Calu3 (cell line): Measurements from ENCODE around the gene CCL8. TPM values are rescaled to one million over a fixed set of nuclear protein-coding genes. Genes with fewer than 3 reads are reported as not detected.

Experiments used
- BruUV-seq: library from RNA; stranded (reverse); fragments of 400-500 nt; replicated peaks from 2 replicates; lab custom pipeline; 2021; lab: Mats Ljungman, UMichigan
- CTCF ChIA-PET: fragments of 300-600 bp; sonication (Branson Sonifier 250); formaldehyde crosslinking; loops from one replicate; lab custom pipeline; 2022; ENCODE audit warnings: antibody characterized with exemption; lab: Charles Lee
- DNase-seq: peaks from one replicate; pipeline ENCODE4 v3.0.0; 2022
- H3K27ac Mint-ChIP-seq: one replicate; pipeline ENCODE4 v1.8.0; 2022; ENCODE audit warnings: mixed read lengths; ENCODE audit not compliant: unreplicated experiment
- H3K27me3 Mint-ChIP-seq: one replicate; pipeline ENCODE4 v1.8.0; 2022; ENCODE audit warnings: mixed read lengths; ENCODE audit not compliant: unreplicated experiment
- H3K36me3 Mint-ChIP-seq: one replicate; pipeline ENCODE4 v1.8.0; 2022; ENCODE audit warnings: mild to moderate bottlenecking, moderate library complexity, mixed read lengths; ENCODE audit not compliant: insufficient read depth, unreplicated experiment
- H3K4me1 Mint-ChIP-seq: one replicate; pipeline ENCODE4 v1.8.0; 2022; ENCODE audit warnings: mild to moderate bottlenecking, low read depth, mixed read lengths; ENCODE audit not compliant: unreplicated experiment
- H3K4me3 Mint-ChIP-seq: one replicate; pipeline ENCODE4 v1.8.0; 2022; ENCODE audit warnings: mild to moderate bottlenecking, low read depth, moderate library complexity, mixed read lengths; ENCODE audit not compliant: unreplicated experiment
- H3K9me3 Mint-ChIP-seq: one replicate; pipeline ENCODE4 v1.8.0; 2022; ENCODE audit warnings: low read depth, mixed read lengths; ENCODE audit not compliant: unreplicated experiment
- CTCF ChIP-seq: fragments of 200-600 bp; IDR thresholded peaks from one replicate; pipeline ENCODE4 v1.8.0; 2022; ENCODE audit warnings: antibody characterized with exemption; ENCODE audit not compliant: unreplicated experiment
- intact Hi-C: fragments of 100-400 bp; cut with micrococcal nuclease; formaldehyde crosslinking; loops from one replicate; pipeline ENCODE4 v1.10.0; 2022; ENCODE audit not compliant: unreplicated experiment
- total RNA-seq: library from RNA; stranded (reverse); gene quantifications from 2 replicates; pipeline ENCODE4 v1.2.3, GENCODE V29; 2022

CCL8 gene
- total RNA-seq, 1 experiment from 2014 or later: not detected

DNA sequence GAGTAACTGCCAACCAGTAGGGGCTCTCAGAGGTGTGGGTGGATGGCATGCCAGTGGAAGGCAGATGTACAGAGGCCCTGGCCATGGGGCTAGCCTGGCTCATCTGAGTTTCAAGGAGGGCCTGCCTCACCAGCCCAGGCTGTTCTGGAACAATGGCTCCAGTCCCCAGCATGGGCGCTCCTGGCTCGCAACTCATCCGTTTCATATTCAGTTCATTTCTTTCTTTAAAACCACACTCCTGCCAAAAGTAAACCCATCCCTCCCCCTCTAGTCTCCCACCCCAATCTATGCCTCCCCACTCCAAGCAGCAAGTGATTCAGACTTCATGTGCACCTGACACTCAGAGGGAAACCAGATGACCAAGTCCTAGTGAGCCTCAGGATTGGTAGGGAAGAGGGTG is 39.4 kb downstream of the CCL8 start:
- TF ChIP-seq CTCF: no peak
- no peaks in the 10 kb centered on the region for H3K9me3 Mint-ChIP-seq
- no peak for DNase-seq
- H3K36me3 Mint-ChIP-seq: no peaks in the 10 kb centered on the region
- H3K27ac Mint-ChIP-seq: no peak overlapping the region
- BruUV-seq: no TSS peak
- no peak overlapping the region for H3K4me3 Mint-ChIP-seq
- H3K4me1 Mint-ChIP-seq: no peaks in the 10 kb centered on the region
- H3K27me3 Mint-ChIP-seq: peaks cover 74% of the 10 kb centered on the region
- CTCF ChIA-PET: interaction anchor here (0.6 to 4.0 kb wide), 2 partner anchors 157 to 166 kb away, joined by 3 to 95 read pairs; no protein-coding TSS in a partner anchor
- intact Hi-C loops: no loop called here

DNA sequence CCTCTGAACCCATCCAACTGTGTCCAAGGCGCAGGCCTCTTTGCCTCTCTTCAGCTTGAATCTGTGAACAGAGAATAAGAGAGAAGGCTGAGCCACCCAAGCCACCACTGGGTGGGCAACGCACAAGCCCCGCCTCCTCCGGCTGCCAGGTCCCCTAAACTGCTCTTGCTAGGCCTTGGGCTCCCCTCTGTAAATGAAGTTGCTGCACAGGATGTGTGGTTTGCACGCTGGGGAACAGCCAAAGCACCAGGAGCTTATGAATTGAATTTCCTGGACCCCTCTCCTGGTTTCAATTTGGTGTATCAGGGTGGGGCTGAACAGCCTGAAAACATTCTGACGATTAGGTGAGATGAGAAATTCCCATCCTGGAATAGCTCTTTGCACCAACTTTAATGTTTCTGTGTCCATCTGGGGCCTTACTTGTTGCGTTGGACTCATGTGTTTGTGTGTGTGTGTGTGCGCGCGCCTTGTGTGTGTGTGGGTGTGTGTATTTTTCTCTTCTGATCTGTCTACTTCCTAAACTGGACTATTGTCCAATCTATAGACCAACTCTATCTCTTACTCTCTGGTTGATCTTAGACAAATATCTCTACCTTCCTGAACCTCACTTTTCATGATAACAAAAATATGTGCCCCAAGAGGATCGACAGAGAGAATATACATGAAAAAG is 41.5 kb downstream of the CCL8 start:
- TF ChIP-seq CTCF: no peak
- no peaks in the 10 kb centered on the region for H3K9me3 Mint-ChIP-seq
- H3K36me3 Mint-ChIP-seq: no peaks in the 10 kb centered on the region

DNA sequence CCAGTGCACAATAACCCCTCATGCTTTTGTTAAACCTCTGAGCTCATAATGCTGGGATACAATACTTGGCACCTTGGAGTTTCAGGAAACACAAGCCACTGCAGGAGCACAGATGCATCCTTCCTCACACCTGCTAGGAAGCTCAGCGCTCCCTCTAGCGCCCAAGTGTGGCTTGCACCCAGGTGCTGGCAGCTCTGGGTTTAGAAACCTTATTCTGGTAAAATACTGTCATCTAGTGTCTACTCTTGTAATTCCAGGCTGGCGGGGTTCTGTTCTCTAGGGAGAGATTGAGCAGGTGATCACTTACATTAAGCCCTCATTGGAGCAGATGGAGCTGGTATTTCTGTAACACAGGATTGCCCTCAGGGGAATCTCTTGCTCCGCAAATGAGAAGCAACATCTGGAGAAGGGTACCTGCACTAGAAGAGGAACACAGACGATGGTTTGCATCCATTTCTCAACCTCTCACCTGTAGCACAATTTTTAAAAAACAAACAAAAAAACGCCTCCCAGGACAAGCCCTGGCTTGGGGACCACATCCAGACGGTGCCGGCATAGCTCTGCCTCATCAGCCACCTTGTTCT is 42.3 kb downstream of the CCL8 start:
- BruUV-seq: no TSS peak
- CTCF ChIA-PET: interaction anchor here (0.6 to 4.0 kb wide), 17 partner anchors 9 to 215 kb away, joined by 3 to 95 read pairs (median 4); no protein-coding TSS in a partner anchor
- DNase-seq: peak; percentile 91
- Mint-ChIP-seq H3K27ac (no peak overlapping the region), H3K9me3 (no peaks in the 10 kb centered on the region), H3K36me3 (no peaks in the 10 kb centered on the region), H3K27me3 (peaks cover 83% of the 10 kb centered on the region), H3K4me1 (no peaks in the 10 kb centered on the region), H3K4me3 (no peak overlapping the region)
- peak; percentile 84 for TF ChIP-seq CTCF
- intact Hi-C loops: loop anchor here (1.0 to 5.0 kb wide), 3 partner anchors 161 to 279 kb away; no protein-coding TSS in a partner anchor

More for the DNA sequence above, 41.5 kb downstream of the CCL8 start:
- CTCF ChIA-PET: interaction anchor here (0.6 to 4.0 kb wide), 12 partner anchors 10 to 189 kb away, joined by 3 to 95 read pairs (median 4); no protein-coding TSS in a partner anchor
- no peak for DNase-seq
- Mint-ChIP-seq H3K4me3 (no peak overlapping the region), H3K4me1 (no peaks in the 10 kb centered on the region), H3K27me3 (peaks cover 87% of the 10 kb centered on the region), H3K27ac (no peak overlapping the region)
- intact Hi-C loops: loop anchor here (1.0 to 5.0 kb wide), 3 partner anchors 160 to 278 kb away; no protein-coding TSS in a partner anchor
- BruUV-seq: no TSS peak

- Mint-ChIP-seq H3K4me1 (no peaks in the 10 kb centered on the region), H3K36me3 (no peaks in the 10 kb centered on the region), H3K27ac (no peak within 1 kb of the TSS), H3K4me3 (no peak within 1 kb of the TSS), H3K27me3 (peaks cover 67% of the 10 kb centered on the region), H3K9me3 (no peaks in the 10 kb centered on the region)
- intact Hi-C loops: loop anchor here (5.0 kb wide), 1 partner anchor 281 kb away; no protein-coding TSS in a partner anchor
- no peak for DNase-seq
- BruUV-seq: no TSS peak
- no peak for TF ChIP-seq CTCF
- CTCF ChIA-PET: no interaction called here
Measured at GRCh38 chr17:34363183-34363661, 44.0 kb downstream of the CCL8 start, which contains the start of gene CCL1. Gene CCL1 (minus strand): TSS chr17:34363233. CDS start chr17:34363161, 72 bp downstream.
